HepG2 (cell line): ENCODE results near the gene VAMP2. TPM values are rescaled to one million over a fixed set of nuclear protein-coding genes. Genes with fewer than 3 reads are reported as not detected.
A peak's percentile ranks its signal among the peaks of the same experiment; 100 is the strongest.

Experiments used
- ATAC-seq: fragments of 200-7000 bp; cut with Tn5 transposase; 3 replicates; pipeline ENCODE4 v1.9.1; 2020; ENCODE audit warnings: mild to moderate bottlenecking, moderate library complexity
- BruUV-seq: library from RNA; stranded (reverse); fragments of 400-500 nt; replicated peaks from 2 replicates; lab custom pipeline; 2021; lab: Mats Ljungman, UMichigan
- CTCF ChIA-PET: fragments of 300-600 bp; formaldehyde crosslinking; extraction: SDS; loops from one replicate; lab custom pipeline; 2021; ENCODE audit warnings: low total read pairs, inconsistent platforms, low intra/inter-chr PET ratio; lab: Yijun Ruan, JAX
- POLR2A ChIA-PET: fragments of 350-600 bp; sonication (Branson Sonifier 250); formaldehyde crosslinking; loops from one replicate; lab custom pipeline; 2020; ENCODE audit warnings: antibody characterized with exemption, inconsistent platforms; lab: Yijun Ruan, JAX
- DNase-seq: peaks from one replicate; pipeline ENCODE4 v3.0.0-alpha.2; 2015; ENCODE audit warnings: low spot score
- FAIRE-seq: peaks from 3 replicates; lab custom pipeline; 2011; peaks lifted over from hg19 to GRCh38; lab: Jason Lieb, UNC
- H2AFZ ChIP-seq: one replicate; pipeline ENCODE4 v1.6.1; 2011; ENCODE audit warnings: low read length, inconsistent platforms
- H3K27ac ChIP-seq: fragments of 300-600 bp; 3 replicates; pipeline ENCODE4 v1.8.0; 2011; ENCODE audit warnings: mixed run types, mild to moderate bottlenecking, mixed read lengths, low read length, inconsistent platforms; ENCODE audit not compliant: insufficient read depth; ENCODE audit errors: extremely low read length
- H3K27me3 ChIP-seq, 2 experiments: fragments of 200-600 bp in 1 of 2; 2 replicates in 1 of 2; 3 replicates in 1 of 2; pipeline versions ENCODE4 v1.6.0 to v1.8.0; 2011; ENCODE audit warnings: low read length in 2 of 2, mild to moderate bottlenecking in 2 of 2, moderate library complexity in 2 of 2, inconsistent platforms in 1 of 2; ENCODE audit not compliant: insufficient read depth in 2 of 2, control insufficient read depth in 1 of 2
- H3K36me3 ChIP-seq, 2 experiments: fragments of 200-600 bp in 1 of 2; replicated peaks in 1 of 2; 2 replicates in 1 of 2; 3 replicates in 1 of 2; pipeline versions ENCODE4 v1.5.1 to v1.8.0; 2011; ENCODE audit warnings: low read length in 2 of 2, inconsistent platforms in 1 of 2; ENCODE audit not compliant: insufficient read depth in 2 of 2, control insufficient read depth in 1 of 2
- H3K4me1 ChIP-seq: 2 replicates; pipeline ENCODE4 v1.5.1; 2012; ENCODE audit warnings: low read length, inconsistent platforms; ENCODE audit not compliant: insufficient read depth
- H3K4me2 ChIP-seq: 2 replicates; pipeline ENCODE4 v1.6.0; 2011; ENCODE audit warnings: low read depth, low read length, inconsistent platforms
- H3K4me3 ChIP-seq, 3 experiments: fragments of 200-600 bp in 1 of 3; sonication (generic), shearing (Covaris generic) in 1 of 3; replicated peaks in 1 of 3; 2 replicates each; pipeline ENCODE4 v1.5.1; 2011 to 2016; ENCODE audit warnings: low read length in 3 of 3, inconsistent platforms in 2 of 3, low read depth in 2 of 3, mild to moderate bottlenecking in 2 of 3, control low read depth in 1 of 3, mixed read lengths in 1 of 3; ENCODE audit not compliant: insufficient read depth in 1 of 3
- H3K79me2 ChIP-seq: one replicate; pipeline ENCODE4 v1.6.1; 2011; ENCODE audit warnings: low read length, inconsistent platforms; ENCODE audit not compliant: insufficient read depth
- H3K9ac ChIP-seq: 2 replicates; pipeline ENCODE4 v1.6.0; 2011; ENCODE audit warnings: mild to moderate bottlenecking, low read depth, low read length, inconsistent platforms; ENCODE audit not compliant: insufficient read depth
- H3K9me3 ChIP-seq: 2 replicates; pipeline ENCODE4 v1.5.1; 2012; ENCODE audit warnings: mild to moderate bottlenecking, low read length
- H4K20me1 ChIP-seq: 2 replicates; pipeline ENCODE4 v1.6.0; 2011; ENCODE audit warnings: inconsistent platforms, mild to moderate bottlenecking, low read length, moderate library complexity; ENCODE audit not compliant: insufficient read depth
- DR1 ChIP-seq: sonication (generic); formaldehyde crosslinking; IDR thresholded peaks from 2 replicates; pipeline ENCODE4 v1.8.0; 2021; ENCODE audit warnings: mild to moderate bottlenecking, missing genetic modification reagents, inconsistent platforms
- SMC3 ChIP-seq: IDR thresholded peaks from 2 replicates; pipeline ENCODE4 v1.6.1; 2011; ENCODE audit warnings: low read length, improper control_type of control experiment
- YEATS4 ChIP-seq: sonication (generic); formaldehyde crosslinking; IDR thresholded peaks from 2 replicates; pipeline ENCODE4 v1.4.0; 2020; ENCODE audit warnings: missing genetic modification reagents, borderline replicate concordance
- ZNF280D ChIP-seq: sonication (generic); formaldehyde crosslinking; IDR thresholded peaks from 2 replicates; pipeline ENCODE4 v1.5.1; 2020; ENCODE audit warnings: mild to moderate bottlenecking, missing genetic modification reagents
- ZNF790 ChIP-seq: sonication (generic); formaldehyde crosslinking; IDR thresholded peaks from 2 replicates; pipeline ENCODE4 v1.8.0; 2022; ENCODE audit warnings: missing genetic modification reagents, mild to moderate bottlenecking, borderline replicate concordance
- ZUFSP ChIP-seq: sonication (generic); formaldehyde crosslinking; IDR thresholded peaks from 2 replicates; pipeline ENCODE4 v1.9.0; 2021; ENCODE audit warnings: missing genetic modification reagents, mild to moderate bottlenecking, borderline replicate concordance
- WGBS: methylation state at CpG from one replicate; pipeline ENCODE4 v1.1.6; 2017; ENCODE audit warnings: low lambda C conversion rate; 5-methylcytosine and 5-hydroxymethylcytosine counted together
- in situ Hi-C: cut with HindIII; loops from 2 replicates; pipeline ENCODE4 v1.10.0; 2017; ENCODE audit warnings: low pct_unique_long_range_greater_than_20kb; ENCODE audit not compliant: extremely low pct_ligation_motif_present
- intact Hi-C: fragments of 100-400 bp; cut with micrococcal nuclease; formaldehyde crosslinking; loops from one replicate; pipeline ENCODE4 v1.10.0; 2022; ENCODE audit not compliant: unreplicated experiment
- polyA plus RNA-seq, 8 experiments: library from polyadenylated mRNA; depleted of rRNA in 3 of 8; stranded (reverse) in 7 of 8; unstranded in 1 of 8; fragments of >200 nt; fragmentation: Illumina TruSeq in 4 of 8; extraction: Trizol in 4 of 8; gene quantifications; 2 replicates each; pipeline versions ENCODE4 v1.2.1 to v1.2.3, GENCODE V29; 2011 to 2016; ENCODE audit warnings: low read depth in 4 of 8, missing spikeins in 1 of 8, mixed read lengths in 1 of 8; ENCODE audit not compliant: insufficient read depth in 1 of 8
- total RNA-seq, 5 experiments: library from RNA; depleted of rRNA; stranded (reverse); fragments of >200 nt; fragmentation: Illumina TruSeq; extraction: Trizol; gene quantifications; 2 replicates each; pipeline ENCODE4 v1.2.3, GENCODE V29; 2016; ENCODE audit warnings: low read depth in 1 of 5
- TF ChIP-seq, protein P1 (sequence below): sonication (generic); formaldehyde crosslinking; IDR thresholded peaks from 2 replicates; pipeline ENCODE4 v1.4.0; 2020; ENCODE audit warnings: missing genetic modification reagents, borderline replicate concordance
- TF ChIP-seq, protein P2 (sequence below): IDR thresholded peaks from 2 replicates; pipeline ENCODE4 v1.6.1; 2016

Gene VAMP2
- total and polyA plus RNA-seq, 2 of the 13 experiments (the other 11 are each of a cell fraction or from before 2014, with no cell fraction given) = 3.9 to 17.2 TPM

GRCh38 chr17:8185582-8186445, 23.1 kb upstream of the VAMP2 start (continued):
- TF ChIP-seq, protein P1, sequence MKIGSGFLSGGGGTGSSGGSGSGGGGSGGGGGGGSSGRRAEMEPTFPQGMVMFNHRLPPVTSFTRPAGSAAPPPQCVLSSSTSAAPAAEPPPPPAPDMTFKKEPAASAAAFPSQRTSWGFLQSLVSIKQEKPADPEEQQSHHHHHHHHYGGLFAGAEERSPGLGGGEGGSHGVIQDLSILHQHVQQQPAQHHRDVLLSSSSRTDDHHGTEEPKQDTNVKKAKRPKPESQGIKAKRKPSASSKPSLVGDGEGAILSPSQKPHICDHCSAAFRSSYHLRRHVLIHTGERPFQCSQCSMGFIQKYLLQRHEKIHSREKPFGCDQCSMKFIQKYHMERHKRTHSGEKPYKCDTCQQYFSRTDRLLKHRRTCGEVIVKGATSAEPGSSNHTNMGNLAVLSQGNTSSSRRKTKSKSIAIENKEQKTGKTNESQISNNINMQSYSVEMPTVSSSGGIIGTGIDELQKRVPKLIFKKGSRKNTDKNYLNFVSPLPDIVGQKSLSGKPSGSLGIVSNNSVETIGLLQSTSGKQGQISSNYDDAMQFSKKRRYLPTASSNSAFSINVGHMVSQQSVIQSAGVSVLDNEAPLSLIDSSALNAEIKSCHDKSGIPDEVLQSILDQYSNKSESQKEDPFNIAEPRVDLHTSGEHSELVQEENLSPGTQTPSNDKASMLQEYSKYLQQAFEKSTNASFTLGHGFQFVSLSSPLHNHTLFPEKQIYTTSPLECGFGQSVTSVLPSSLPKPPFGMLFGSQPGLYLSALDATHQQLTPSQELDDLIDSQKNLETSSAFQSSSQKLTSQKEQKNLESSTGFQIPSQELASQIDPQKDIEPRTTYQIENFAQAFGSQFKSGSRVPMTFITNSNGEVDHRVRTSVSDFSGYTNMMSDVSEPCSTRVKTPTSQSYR (CRISPR knock-in tag) = no peak; the same call in 1 of the 2 replicates
- TF ChIP-seq, protein P2, sequence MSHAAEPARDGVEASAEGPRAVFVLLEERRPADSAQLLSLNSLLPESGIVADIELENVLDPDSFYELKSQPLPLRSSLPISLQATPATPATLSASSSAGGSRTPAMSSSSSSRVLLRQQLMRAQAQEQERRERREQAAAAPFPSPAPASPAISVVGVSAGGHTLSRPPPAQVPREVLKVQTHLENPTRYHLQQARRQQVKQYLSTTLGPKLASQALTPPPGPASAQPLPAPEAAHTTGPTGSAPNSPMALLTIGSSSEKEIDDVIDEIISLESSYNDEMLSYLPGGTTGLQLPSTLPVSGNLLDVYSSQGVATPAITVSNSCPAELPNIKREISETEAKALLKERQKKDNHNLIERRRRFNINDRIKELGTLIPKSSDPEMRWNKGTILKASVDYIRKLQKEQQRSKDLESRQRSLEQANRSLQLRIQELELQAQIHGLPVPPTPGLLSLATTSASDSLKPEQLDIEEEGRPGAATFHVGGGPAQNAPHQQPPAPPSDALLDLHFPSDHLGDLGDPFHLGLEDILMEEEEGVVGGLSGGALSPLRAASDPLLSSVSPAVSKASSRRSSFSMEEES (CRISPR knock-in tag) = no peak

- no peaks in the 10 kb centered on the region for H3K79me2 ChIP-seq
- ATAC-seq (peak; percentile 28), FAIRE-seq (no peak), DNase-seq (no peak)
- CTCF ChIA-PET = no interaction called here
- no peaks in the 10 kb centered on the region for H3K9me3 ChIP-seq
- in situ Hi-C loops (no loop called here), intact Hi-C loops (no loop called here)
- peak overlapping the region; percentile 95 for H3K4me2 ChIP-seq
- peak overlapping the region; percentile 16 for H2AFZ ChIP-seq
- no TSS peak for BruUV-seq
- POLR2A ChIA-PET = interaction anchor here (0.9 to 4.5 kb wide), 5 partner anchors 13 to 118 kb away, joined by 3 to 160 read pairs (median 7); partner anchors contain the start of genes AURKB, BORCS6 and SLC25A35
- no peaks in the 10 kb centered on the region for H4K20me1 ChIP-seq
- 6% methylated on average over 16 of the region's 19 CpGs for WGBS
- H3K36me3 ChIP-seq = no peaks in the 10 kb centered on the region
- H3K4me1 ChIP-seq = peaks cover 55% of the 10 kb centered on the region
- H3K4me3 ChIP-seq = peak overlapping the region; percentile 63 to 86 (median 83)
- peak overlapping the region; percentile 65 for H3K27ac ChIP-seq
- no peaks in the 10 kb centered on the region; a peak in 1 of 5 replicates for H3K27me3 ChIP-seq
- H3K9ac ChIP-seq = peak overlapping the region; percentile 74
- TF ChIP-seq SMC3 (no peak), YEATS4 (CRISPR knock-in tag) (0 out of 2 replicates have a peak, but pooled peaks have one; percentile 20), ZNF280D (peak; percentile 62; the same call in 1 of the 2 replicates), ZNF790 (CRISPR knock-in tag) (no peak), ZUFSP (CRISPR knock-in tag) (no peak), DR1 (CRISPR knock-in tag) (0 out of 2 replicates have a peak, but pooled peaks have one; percentile 4)
Observed at GRCh38 chr17:8176998-8177731, 14.4 kb upstream of the VAMP2 start.
